ENCODE measurements around the gene MOGAT2. TPM values are rescaled to one million over a fixed set of nuclear protein-coding genes. Genes with fewer than 3 reads are reported as not detected.

The MOGAT2 gene
- total RNA-seq, 1 donor from 2014 or later: not detected

GRCh38 chr11:75775056-75775455 lies 57.4 kb downstream of the MOGAT2 start:
- Mint-ChIP-seq H3K27me3 (ENCODE audit: low read depth, unreplicated experiment) (peaks cover 69% of the 10 kb centered on the region), H3K27ac (ENCODE audit: unreplicated experiment) (no peak overlapping the region), H3K4me1 (ENCODE audit: low read depth, unreplicated experiment) (no peaks in the 10 kb centered on the region), H3K9me3 (ENCODE audit: unreplicated experiment) (peaks cover 6% of the 10 kb centered on the region), H3K36me3 (ENCODE audit: low read depth, unreplicated experiment) (peaks cover 1% of the 10 kb centered on the region), H3K4me3 (ENCODE audit: unreplicated experiment) (no peak overlapping the region)
- Histone ChIP-seq H2AFZ (ENCODE audit: low read depth, low read length) (no peak overlapping the region), H3K79me2 (ENCODE audit: insufficient read depth, low read length) (no peaks in the 10 kb centered on the region), H3K9me3 (ENCODE audit: insufficient read depth, low read depth, low read length) (no peaks in the 10 kb centered on the region), H4K20me1 (ENCODE audit: insufficient read depth, low read length) (no peaks in the 10 kb centered on the region), H3K27ac (ENCODE audit: low read depth, low read length) (no peak overlapping the region), H3K4me3 (ENCODE audit: insufficient read depth, low read depth, low read length) (no peak overlapping the region), H3K4me2 (ENCODE audit: low read length) (no peak overlapping the region), H3K4me1 (ENCODE audit: insufficient read depth, low read length) (peaks cover 7% of the 10 kb centered on the region), H3K27me3 (ENCODE audit: insufficient read depth, low read length) (peaks cover 12% of the 10 kb centered on the region), H3K36me3 (ENCODE audit: insufficient read depth, low read length) (no peaks in the 10 kb centered on the region), H3K9ac (ENCODE audit: low read length) (no peak overlapping the region)
- DNase-seq (ENCODE audit: low read depth) (no peak), FAIRE-seq (no peak)
- TF ChIP-seq CTCF (IDR thresholded peaks at IDR 0.05; ENCODE audit: insufficient read depth, low read depth, low read length) (no peak), EZH2 (IDR thresholded peaks at IDR 0.05; ENCODE audit: insufficient read depth, low read length) (no peak)

- Mint-ChIP-seq H3K9me3 (ENCODE audit: unreplicated experiment) (peaks cover 2% of the 10 kb centered on the region), H3K27me3 (ENCODE audit: low read depth, unreplicated experiment) (peaks cover 61% of the 10 kb centered on the region), H3K4me3 (ENCODE audit: unreplicated experiment) (no peak overlapping the region), H3K27ac (ENCODE audit: unreplicated experiment) (no peak overlapping the region), H3K4me1 (ENCODE audit: low read depth, unreplicated experiment) (no peaks in the 10 kb centered on the region), H3K36me3 (ENCODE audit: low read depth, unreplicated experiment) (no peaks in the 10 kb centered on the region)
- Histone ChIP-seq H3K79me2 (ENCODE audit: insufficient read depth, low read length) (no peaks in the 10 kb centered on the region), H3K27ac (ENCODE audit: low read depth, low read length) (no peak overlapping the region), H3K4me3 (ENCODE audit: insufficient read depth, low read depth, low read length) (no peak overlapping the region), H4K20me1 (ENCODE audit: insufficient read depth, low read length) (no peaks in the 10 kb centered on the region), H3K36me3 (ENCODE audit: insufficient read depth, low read length) (no peaks in the 10 kb centered on the region), H3K9ac (ENCODE audit: low read length) (no peak overlapping the region), H2AFZ (ENCODE audit: low read depth, low read length) (no peak overlapping the region), H3K27me3 (ENCODE audit: insufficient read depth, low read length) (no peaks in the 10 kb centered on the region), H3K9me3 (ENCODE audit: insufficient read depth, low read depth, low read length) (no peaks in the 10 kb centered on the region), H3K4me2 (ENCODE audit: low read length) (no peak overlapping the region), H3K4me1 (ENCODE audit: insufficient read depth, low read length) (peaks cover 7% of the 10 kb centered on the region)
- TF ChIP-seq EZH2 (IDR thresholded peaks at IDR 0.05; ENCODE audit: insufficient read depth, low read length): no peak
- no peak for TF ChIP-seq CTCF (IDR thresholded peaks at IDR 0.05; ENCODE audit: insufficient read depth, low read depth, low read length)
- FAIRE-seq (no peak), DNase-seq (ENCODE audit: low read depth) (no peak)
Observed at GRCh38 chr11:75776546-75776945, 58.9 kb downstream of the MOGAT2 start.

GRCh38 chr11:75777461-75778110 lies 59.9 kb downstream of the MOGAT2 start:
- Mint-ChIP-seq H3K4me1 (ENCODE audit: low read depth, unreplicated experiment) (no peaks in the 10 kb centered on the region), H3K36me3 (ENCODE audit: low read depth, unreplicated experiment) (no peaks in the 10 kb centered on the region), H3K27me3 (ENCODE audit: low read depth, unreplicated experiment) (peaks cover 50% of the 10 kb centered on the region), H3K27ac (ENCODE audit: unreplicated experiment) (no peak overlapping the region), H3K4me3 (ENCODE audit: unreplicated experiment) (no peak overlapping the region), H3K9me3 (ENCODE audit: unreplicated experiment) (peaks cover 2% of the 10 kb centered on the region)
- Histone ChIP-seq H3K4me2 (ENCODE audit: low read length) (peak overlapping the region; percentile 2), H3K27ac (ENCODE audit: low read depth, low read length) (no peak overlapping the region), H3K27me3 (ENCODE audit: insufficient read depth, low read length) (no peaks in the 10 kb centered on the region), H3K79me2 (ENCODE audit: insufficient read depth, low read length) (no peaks in the 10 kb centered on the region), H3K9me3 (ENCODE audit: insufficient read depth, low read depth, low read length) (no peaks in the 10 kb centered on the region), H2AFZ (ENCODE audit: low read depth, low read length) (no peak overlapping the region), H3K4me3 (ENCODE audit: insufficient read depth, low read depth, low read length) (no peak overlapping the region), H3K36me3 (ENCODE audit: insufficient read depth, low read length) (no peaks in the 10 kb centered on the region), H3K9ac (ENCODE audit: low read length) (no peak overlapping the region), H3K4me1 (ENCODE audit: insufficient read depth, low read length) (peaks cover 7% of the 10 kb centered on the region), H4K20me1 (ENCODE audit: insufficient read depth, low read length) (no peaks in the 10 kb centered on the region)
- FAIRE-seq: no peak
- TF ChIP-seq EZH2 (IDR thresholded peaks at IDR 0.05; ENCODE audit: insufficient read depth, low read length): no peak
- no peak for TF ChIP-seq CTCF (IDR thresholded peaks at IDR 0.05; ENCODE audit: insufficient read depth, low read depth, low read length)
- DNase-seq (ENCODE audit: low read depth): no peak

Data from astrocyte (in vitro differentiated cells and primary cell).